DND-41 (cell line): ENCODE data around the gene BAHCC1.
"Not testable (repeated sequence)": the region's sequence is repeated elsewhere in the genome, so short reads cannot be mapped to it uniquely, and the experiment has no call there.

Experiments used
- ATAC-seq: fragments of 200-7000 bp; cut with Tn5 transposase; 3 replicates; pipeline ENCODE4 v1.9.1; 2021; ENCODE audit warnings: low read depth; ENCODE audit not compliant: insufficient read depth
- DNase-seq: peaks from one replicate; pipeline ENCODE4 v3.0.0-alpha.2; 2020
- H2AFZ ChIP-seq: 2 replicates; pipeline ENCODE4 v1.6.0; 2012; ENCODE audit warnings: low read depth, low read length
- H3K27ac ChIP-seq: 2 replicates; pipeline ENCODE4 v1.5.1; 2012; ENCODE audit warnings: low read length, inconsistent platforms
- H3K27me3 ChIP-seq: fragments of 200-600 bp; sonication (generic); 2 replicates; pipeline ENCODE4 v1.6.0; 2012; ENCODE audit warnings: low read length, mild to moderate bottlenecking, inconsistent platforms; ENCODE audit not compliant: insufficient read depth, poor library complexity
- H3K36me3 ChIP-seq: 2 replicates; pipeline ENCODE4 v1.5.1; 2012; ENCODE audit warnings: low read length, inconsistent platforms; ENCODE audit not compliant: insufficient read depth
- H3K4me1 ChIP-seq: 2 replicates; pipeline ENCODE4 v1.5.1; 2012; ENCODE audit warnings: mild to moderate bottlenecking, low read length; ENCODE audit not compliant: insufficient read depth
- H3K4me2 ChIP-seq: 2 replicates; pipeline ENCODE4 v1.6.0; 2012; ENCODE audit warnings: mild to moderate bottlenecking, moderate library complexity, low read length, inconsistent platforms; ENCODE audit not compliant: insufficient read depth
- H3K4me3 ChIP-seq, 2 experiments: fragments of 200-600 bp in 1 of 2; shearing (Covaris generic) in 1 of 2; 2 replicates each; pipeline ENCODE4 v1.5.1; 2012 to 2016; ENCODE audit warnings: inconsistent platforms in 2 of 2, low read length in 2 of 2, mild to moderate bottlenecking in 2 of 2, low read depth in 1 of 2, moderate library complexity in 1 of 2
- H3K79me2 ChIP-seq: 2 replicates; pipeline ENCODE4 v1.6.0; 2012; ENCODE audit warnings: low read length, inconsistent platforms; ENCODE audit not compliant: insufficient read depth
- H3K9ac ChIP-seq: 2 replicates; pipeline ENCODE4 v1.6.0; 2012; ENCODE audit warnings: low read depth, mild to moderate bottlenecking, inconsistent platforms, low read length, moderate library complexity
- H3K9me3 ChIP-seq: 2 replicates; pipeline ENCODE4 v1.5.1; 2012; ENCODE audit warnings: low read length, moderate library complexity, mild to moderate bottlenecking, inconsistent platforms; ENCODE audit not compliant: insufficient read depth, severe bottlenecking
- H4K20me1 ChIP-seq: 2 replicates; pipeline ENCODE4 v1.6.0; 2012; ENCODE audit warnings: low read length; ENCODE audit not compliant: insufficient read depth
- CTCF ChIP-seq: IDR thresholded peaks from 2 replicates; pipeline ENCODE4 v1.5.1; 2012; ENCODE audit warnings: borderline replicate concordance, low read length, moderate library complexity, mild to moderate bottlenecking; ENCODE audit not compliant: poor library complexity, severe bottlenecking; ENCODE audit errors: extremely low read depth
- EZH2 ChIP-seq: IDR thresholded peaks from 3 replicates; pipeline ENCODE4 v1.6.1; 2012; ENCODE audit warnings: borderline replicate concordance, low read depth, mild to moderate bottlenecking, moderate library complexity, low read length, inconsistent platforms; ENCODE audit not compliant: severe bottlenecking

BAHCC1 gene

GRCh38 chr17:81350320-81350890, 44.9 kb upstream of the BAHCC1 start:
- Histone ChIP-seq H3K4me3 (no peak overlapping the region), H3K9ac (no peak overlapping the region), H3K79me2 (peaks cover 4% of the 10 kb centered on the region), H3K4me2 (no peak overlapping the region), H3K36me3 (no peaks in the 10 kb centered on the region), H3K27ac (no peak overlapping the region), H4K20me1 (no peaks in the 10 kb centered on the region), H3K27me3 (no peaks in the 10 kb centered on the region), H3K4me1 (peaks cover 9% of the 10 kb centered on the region), H3K9me3 (no peaks in the 10 kb centered on the region), H2AFZ (no peak overlapping the region)
- TF ChIP-seq CTCF (no peak), EZH2 (no peak)
- DNase-seq, result no peak
- ATAC-seq, result no peak

GRCh38 chr17:81351329-81352052, 43.8 kb upstream of the BAHCC1 start:
- not testable (repeated sequence) for H3K4me2 ChIP-seq, DNase-seq

GRCh38 chr17:81352056-81352455, 43.2 kb upstream of the BAHCC1 start:
- not testable (repeated sequence) for ATAC-seq, H3K4me2 ChIP-seq, H3K79me2 ChIP-seq, H3K27me3 ChIP-seq, H3K4me3 ChIP-seq, H3K27ac ChIP-seq, H3K9me3 ChIP-seq, H4K20me1 ChIP-seq, DNase-seq, H3K4me1 ChIP-seq, H3K9ac ChIP-seq, H2AFZ ChIP-seq, H3K36me3 ChIP-seq

More at GRCh38 chr17:81351329-81352052, 43.8 kb upstream of the BAHCC1 start:
- not testable (repeated sequence) for H3K4me3 ChIP-seq, H3K9me3 ChIP-seq, H2AFZ ChIP-seq, H3K27me3 ChIP-seq, ATAC-seq, H3K9ac ChIP-seq, H3K27ac ChIP-seq, H3K79me2 ChIP-seq, H3K36me3 ChIP-seq, H3K4me1 ChIP-seq, H4K20me1 ChIP-seq

GRCh38 chr17:81354252-81354953, 40.9 kb upstream of the BAHCC1 start:
- H3K79me2 ChIP-seq, result no peaks in the 10 kb centered on the region
- H3K9me3 ChIP-seq, result no peaks in the 10 kb centered on the region
- H3K4me3 ChIP-seq, result no peak overlapping the region
- no peaks in the 10 kb centered on the region for H3K4me1 ChIP-seq
- DNase-seq (no peak), ATAC-seq (no peak)
- no peak overlapping the region for H2AFZ ChIP-seq
- no peaks in the 10 kb centered on the region for H4K20me1 ChIP-seq
- no peaks in the 10 kb centered on the region for H3K36me3 ChIP-seq
- H3K9ac ChIP-seq, result no peak overlapping the region
- TF ChIP-seq EZH2 (no peak), CTCF (no peak)
- H3K4me2 ChIP-seq, result no peak overlapping the region
- H3K27ac ChIP-seq, result no peak overlapping the region
- no peaks in the 10 kb centered on the region for H3K27me3 ChIP-seq
